ENCODE measurements around the gene TPM1.

TPM1 gene

DNA sequence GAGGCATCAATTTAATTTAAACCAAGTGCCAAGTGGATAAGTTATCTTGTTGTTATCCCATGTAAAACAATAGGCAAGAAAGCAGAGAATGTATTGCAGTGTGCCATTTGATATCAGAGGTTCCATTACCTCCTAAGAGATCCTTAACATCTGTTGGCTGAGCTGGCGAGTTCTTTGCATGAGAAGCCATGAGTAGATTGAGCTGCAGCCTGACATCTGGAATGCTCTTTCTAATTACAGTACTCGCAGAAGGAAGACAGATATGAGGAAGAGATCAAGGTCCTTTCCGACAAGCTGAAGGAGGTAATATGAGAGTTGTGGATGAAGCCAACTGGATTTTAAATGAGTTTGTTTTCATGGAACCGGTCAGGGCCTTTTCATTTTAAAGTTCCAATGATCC lies 19.4 kb downstream of the TPM1 start:
- Histone ChIP-seq H3K36me3 (ENCODE audit: control insufficient read depth, low read depth, low read length) (peaks cover 100% of the 10 kb centered on the region), H3K9me3 (ENCODE audit: control insufficient read depth, low read depth, low read length) (no peaks in the 10 kb centered on the region), H3K4me1 (ENCODE audit: control insufficient read depth, low read depth, low read length) (no peaks in the 10 kb centered on the region), H3K27ac (ENCODE audit: low read length) (no peak overlapping the region), H3K27me3 (ENCODE audit: control insufficient read depth, insufficient read depth, low read length) (no peaks in the 10 kb centered on the region), H3K9ac (ENCODE audit: low read length) (no peak overlapping the region), H3K4me3 (ENCODE audit: low read length) (no peak overlapping the region)

DNA sequence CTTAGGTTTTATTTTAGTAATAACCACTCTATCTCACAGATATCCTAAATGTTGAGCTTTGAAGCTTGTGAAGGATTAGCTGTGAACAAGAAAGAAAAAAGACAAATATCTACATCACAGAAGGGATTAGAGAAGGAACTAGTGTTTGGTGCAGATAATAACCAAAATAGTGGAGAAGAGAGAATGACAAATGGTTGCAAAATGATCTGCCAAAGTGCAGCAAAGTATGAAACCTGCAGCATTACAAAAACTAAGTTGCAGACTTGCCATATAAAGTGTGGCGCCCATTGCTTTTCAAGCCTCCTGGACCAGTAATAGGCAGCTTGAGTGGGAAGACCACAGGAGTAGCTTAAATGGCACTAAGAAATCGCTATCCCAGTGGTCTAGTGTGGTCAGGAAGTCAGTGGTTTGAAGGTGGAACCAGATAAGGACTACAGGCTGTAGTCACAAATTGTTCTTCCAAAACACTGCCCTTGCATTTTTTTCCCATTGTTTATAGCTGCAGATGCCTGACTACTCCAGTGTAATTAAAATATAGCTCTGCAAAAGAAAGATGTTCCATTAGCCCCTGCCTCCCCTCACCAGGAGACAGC lies 20.7 kb downstream of the TPM1 start:
- H3K27me3 ChIP-seq (ENCODE audit: control insufficient read depth, insufficient read depth, low read length) = no peaks in the 10 kb centered on the region
- H3K9me3 ChIP-seq (ENCODE audit: control insufficient read depth, low read depth, low read length) = no peaks in the 10 kb centered on the region
- H3K9ac ChIP-seq (ENCODE audit: low read length) = no peak overlapping the region
- H3K4me1 ChIP-seq (ENCODE audit: control insufficient read depth, low read depth, low read length) = no peaks in the 10 kb centered on the region
- H3K4me3 ChIP-seq (ENCODE audit: low read length) = no peak overlapping the region
- H3K36me3 ChIP-seq (ENCODE audit: control insufficient read depth, low read depth, low read length) = peaks cover 100% of the 10 kb centered on the region
- H3K27ac ChIP-seq (ENCODE audit: low read length) = no peak overlapping the region

DNA sequence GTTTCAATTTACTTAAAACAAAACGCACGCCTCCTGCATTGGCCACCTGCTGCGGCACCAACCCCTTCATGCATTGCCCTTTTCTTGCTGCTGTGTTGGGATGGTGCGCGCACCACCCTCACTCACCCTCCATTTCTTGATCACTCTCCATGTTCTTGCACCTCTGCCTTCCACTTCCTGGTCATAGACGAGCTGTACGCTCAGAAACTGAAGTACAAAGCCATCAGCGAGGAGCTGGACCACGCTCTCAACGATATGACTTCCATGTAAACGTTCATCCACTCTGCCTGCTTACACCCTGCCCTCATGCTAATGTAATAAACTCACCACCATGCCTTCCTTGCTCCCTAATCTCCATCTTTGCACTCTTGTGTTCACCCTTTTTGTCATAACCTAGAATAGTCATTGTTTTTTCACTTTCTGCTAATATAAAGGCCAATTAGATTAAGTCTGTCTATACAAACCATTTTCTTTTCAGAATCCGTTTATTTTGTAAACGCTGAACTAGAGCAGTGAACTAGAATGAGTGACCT lies 21.4 kb downstream of the TPM1 start:
- Histone ChIP-seq H3K9me3 (ENCODE audit: control insufficient read depth, low read depth, low read length) (no peaks in the 10 kb centered on the region), H3K4me3 (ENCODE audit: low read length) (no peak overlapping the region), H3K27ac (ENCODE audit: low read length) (no peak overlapping the region), H3K4me1 (ENCODE audit: control insufficient read depth, low read depth, low read length) (no peaks in the 10 kb centered on the region), H3K9ac (ENCODE audit: low read length) (no peak overlapping the region), H3K27me3 (ENCODE audit: control insufficient read depth, insufficient read depth, low read length) (no peaks in the 10 kb centered on the region), H3K36me3 (ENCODE audit: control insufficient read depth, low read depth, low read length) (peaks cover 97% of the 10 kb centered on the region)

DNA sequence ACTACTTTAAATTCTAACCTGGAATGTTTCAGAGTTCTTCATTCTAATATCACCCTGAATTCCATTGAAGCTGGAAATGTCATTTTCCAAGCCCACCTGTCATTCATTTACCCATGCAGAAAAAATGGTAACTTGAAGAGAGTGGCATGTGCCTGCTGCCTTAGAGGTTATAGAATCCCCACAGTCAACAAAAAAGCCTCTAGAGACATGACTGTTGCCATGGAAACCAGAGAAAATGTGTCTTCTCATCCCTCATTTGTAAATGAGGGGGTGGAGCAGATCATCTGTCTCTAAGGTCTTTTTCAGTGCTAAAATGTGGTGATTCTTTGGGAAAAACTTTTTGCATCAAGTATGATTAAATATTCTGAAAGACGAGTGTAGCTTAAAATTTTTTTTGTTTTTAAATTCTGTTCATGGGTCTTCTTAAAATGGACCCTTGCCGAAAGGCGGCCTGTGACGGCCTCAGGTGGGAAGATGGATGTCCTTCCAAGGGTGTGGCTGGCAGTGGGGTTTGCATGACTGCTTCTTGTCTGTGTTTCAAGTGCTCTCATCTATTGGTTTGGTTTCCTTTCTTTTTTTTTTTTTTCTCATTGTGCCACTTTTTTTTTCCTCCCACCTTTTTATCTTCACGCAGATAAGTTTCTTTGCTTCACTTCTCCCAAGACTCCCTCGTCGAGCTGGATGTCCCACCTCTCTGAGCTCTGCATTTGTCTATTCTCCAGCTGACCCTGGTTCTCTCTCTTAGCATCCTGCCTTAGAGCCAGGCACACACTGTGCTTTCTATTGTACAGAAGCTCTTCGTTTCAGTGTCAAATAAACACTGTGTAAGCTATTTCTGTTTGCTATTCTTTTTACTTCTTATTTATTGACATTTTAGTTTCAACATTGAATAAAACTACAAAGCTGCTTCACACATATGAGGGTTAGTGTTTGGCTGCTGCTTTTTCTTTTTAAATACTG lies 23.0 kb downstream of the TPM1 start:
- no peak overlapping the region for H3K4me3 ChIP-seq (ENCODE audit: low read length)
- no peaks in the 10 kb centered on the region for H3K9me3 ChIP-seq (ENCODE audit: control insufficient read depth, low read depth, low read length)
- H3K27me3 ChIP-seq (ENCODE audit: control insufficient read depth, insufficient read depth, low read length) = no peaks in the 10 kb centered on the region
- H3K36me3 ChIP-seq (ENCODE audit: control insufficient read depth, low read depth, low read length) = peaks cover 91% of the 10 kb centered on the region
- H3K4me1 ChIP-seq (ENCODE audit: control insufficient read depth, low read depth, low read length) = no peaks in the 10 kb centered on the region
- H3K27ac ChIP-seq (ENCODE audit: low read length) = no peak overlapping the region
- no peak overlapping the region for H3K9ac ChIP-seq (ENCODE audit: low read length)

DNA sequence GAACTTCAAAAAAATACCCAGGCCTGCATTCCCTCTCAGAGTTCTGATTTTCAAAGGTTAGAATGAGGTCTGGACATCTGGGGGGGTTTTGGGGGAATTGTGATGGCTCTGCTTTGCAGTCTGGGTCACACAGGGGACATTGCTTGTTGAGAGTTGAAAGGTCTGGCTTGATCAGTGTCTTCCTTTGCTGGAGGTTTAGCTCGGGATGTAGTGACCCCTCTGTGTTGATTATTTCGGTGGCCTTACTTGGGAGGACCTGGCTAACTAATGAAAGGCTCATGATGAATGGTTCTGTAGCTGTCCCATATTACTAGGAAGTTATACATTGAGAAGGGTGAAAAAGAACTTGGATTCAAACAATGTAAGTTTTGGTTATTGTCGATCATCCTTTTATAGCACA lies 23.7 kb downstream of the TPM1 start:
- no peak overlapping the region for H3K9ac ChIP-seq (ENCODE audit: low read length)
- no peaks in the 10 kb centered on the region for H3K4me1 ChIP-seq (ENCODE audit: control insufficient read depth, low read depth, low read length)
- H3K27me3 ChIP-seq (ENCODE audit: control insufficient read depth, insufficient read depth, low read length) = no peaks in the 10 kb centered on the region
- no peak overlapping the region for H3K27ac ChIP-seq (ENCODE audit: low read length)
- H3K4me3 ChIP-seq (ENCODE audit: low read length) = no peak overlapping the region
- H3K36me3 ChIP-seq (ENCODE audit: control insufficient read depth, low read depth, low read length) = peaks cover 91% of the 10 kb centered on the region
- no peaks in the 10 kb centered on the region for H3K9me3 ChIP-seq (ENCODE audit: control insufficient read depth, low read depth, low read length)

DNA sequence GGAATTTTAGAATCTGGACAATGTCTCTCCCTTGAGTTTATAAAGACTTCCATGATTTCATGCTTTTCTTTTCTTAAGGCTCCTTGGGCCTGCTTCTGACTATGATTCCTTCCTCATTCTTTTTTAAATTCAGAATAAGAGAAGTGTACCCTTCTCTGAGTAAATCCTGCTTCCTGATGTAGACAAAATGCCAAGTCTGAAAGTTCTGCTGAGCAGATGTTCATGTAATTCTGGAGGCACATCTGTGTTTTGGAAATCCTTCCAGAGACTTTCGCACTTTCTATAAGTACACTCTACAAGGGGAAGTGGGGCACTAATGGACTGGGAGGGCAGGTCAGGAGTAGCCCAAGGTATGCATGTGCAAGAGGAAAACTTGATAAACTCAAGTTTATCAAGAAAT lies 24.8 kb downstream of the TPM1 start:
- H3K27ac ChIP-seq (ENCODE audit: low read length) = no peak overlapping the region

DNA sequence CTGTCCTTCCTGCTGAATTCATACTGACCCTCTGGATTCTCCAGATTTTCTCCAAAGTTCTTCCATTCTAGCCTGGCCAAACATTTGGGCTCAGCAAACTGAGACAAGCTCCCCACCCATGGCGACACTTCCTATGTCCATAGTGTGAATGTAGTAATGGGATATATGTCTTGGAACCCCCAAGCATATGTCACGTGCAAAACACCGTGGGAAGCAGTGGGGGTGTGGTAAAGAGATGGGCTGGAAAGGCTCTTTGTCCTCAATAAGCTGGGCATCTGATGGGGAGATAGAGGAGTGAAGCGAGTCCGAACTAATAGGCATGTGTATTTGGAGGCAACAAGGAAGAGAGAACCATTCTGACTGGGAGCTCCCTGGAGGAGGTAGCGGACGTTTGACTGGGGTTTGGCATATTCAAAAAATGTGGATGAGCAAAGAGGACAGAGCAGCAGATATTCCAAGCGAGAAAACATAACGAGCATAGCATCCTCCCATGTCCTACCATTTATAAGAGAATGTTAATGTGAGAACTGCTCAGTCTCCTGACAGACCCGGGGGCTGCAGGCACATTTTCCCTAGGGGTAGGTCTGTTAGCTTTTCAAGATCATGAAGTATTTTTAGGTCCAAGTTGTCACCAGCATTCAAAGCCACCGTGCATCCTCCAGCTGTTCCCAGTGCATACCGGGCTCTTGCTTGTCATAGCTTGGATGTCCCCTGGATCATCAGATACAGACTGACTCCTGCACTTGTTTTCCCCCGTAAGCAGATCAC lies 25.6 kb downstream of the TPM1 start:
- H3K9ac ChIP-seq (ENCODE audit: low read length) = no peak overlapping the region
- H3K27me3 ChIP-seq (ENCODE audit: control insufficient read depth, insufficient read depth, low read length) = no peaks in the 10 kb centered on the region
- H3K4me1 ChIP-seq (ENCODE audit: control insufficient read depth, low read depth, low read length) = no peaks in the 10 kb centered on the region
- no peak overlapping the region for H3K4me3 ChIP-seq (ENCODE audit: low read length)
- H3K9me3 ChIP-seq (ENCODE audit: control insufficient read depth, low read depth, low read length) = no peaks in the 10 kb centered on the region
- H3K36me3 ChIP-seq (ENCODE audit: control insufficient read depth, low read depth, low read length) = peaks cover 79% of the 10 kb centered on the region
- H3K27ac ChIP-seq (ENCODE audit: low read length) = no peak overlapping the region

More for the DNA sequence above, 24.8 kb downstream of the TPM1 start:
- Histone ChIP-seq H3K9me3 (ENCODE audit: control insufficient read depth, low read depth, low read length) (no peaks in the 10 kb centered on the region), H3K27me3 (ENCODE audit: control insufficient read depth, insufficient read depth, low read length) (no peaks in the 10 kb centered on the region), H3K4me1 (ENCODE audit: control insufficient read depth, low read depth, low read length) (no peaks in the 10 kb centered on the region), H3K36me3 (ENCODE audit: control insufficient read depth, low read depth, low read length) (peaks cover 88% of the 10 kb centered on the region), H3K9ac (ENCODE audit: low read length) (no peak overlapping the region), H3K4me3 (ENCODE audit: low read length) (no peak overlapping the region)

DNA sequence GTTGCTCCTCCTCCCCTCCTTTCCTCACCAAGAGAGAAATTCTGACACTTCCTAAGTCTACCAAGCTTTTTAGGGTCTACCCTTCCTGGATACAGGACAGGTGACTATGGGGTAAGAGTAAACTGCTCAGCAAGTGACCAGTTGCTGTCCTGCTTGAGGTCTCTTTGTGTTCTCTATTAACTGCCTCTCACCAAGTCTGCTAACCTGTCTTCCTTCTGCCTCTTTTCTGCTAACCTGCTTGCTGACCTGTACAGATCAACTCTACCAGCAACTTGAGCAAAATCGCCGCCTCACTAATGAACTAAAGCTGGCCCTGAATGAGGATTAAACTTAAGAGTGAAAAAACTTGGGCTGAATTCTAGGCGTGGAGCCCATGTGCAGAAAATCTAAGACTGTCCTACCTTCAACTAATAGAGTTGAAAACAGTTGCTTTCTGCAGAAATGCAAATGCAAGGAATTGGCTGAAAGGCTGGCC lies 27.1 kb downstream of the TPM1 start:
- peaks cover under 1% of the 10 kb centered on the region for H3K4me1 ChIP-seq (ENCODE audit: control insufficient read depth, low read depth, low read length)
- peaks cover 64% of the 10 kb centered on the region for H3K36me3 ChIP-seq (ENCODE audit: control insufficient read depth, low read depth, low read length)
- H3K4me3 ChIP-seq (ENCODE audit: low read length) = no peak overlapping the region
- H3K27me3 ChIP-seq (ENCODE audit: control insufficient read depth, insufficient read depth, low read length) = no peaks in the 10 kb centered on the region
- no peak overlapping the region for H3K9ac ChIP-seq (ENCODE audit: low read length)
- H3K27ac ChIP-seq (ENCODE audit: low read length) = no peak overlapping the region
- no peaks in the 10 kb centered on the region for H3K9me3 ChIP-seq (ENCODE audit: control insufficient read depth, low read depth, low read length)

DNA sequence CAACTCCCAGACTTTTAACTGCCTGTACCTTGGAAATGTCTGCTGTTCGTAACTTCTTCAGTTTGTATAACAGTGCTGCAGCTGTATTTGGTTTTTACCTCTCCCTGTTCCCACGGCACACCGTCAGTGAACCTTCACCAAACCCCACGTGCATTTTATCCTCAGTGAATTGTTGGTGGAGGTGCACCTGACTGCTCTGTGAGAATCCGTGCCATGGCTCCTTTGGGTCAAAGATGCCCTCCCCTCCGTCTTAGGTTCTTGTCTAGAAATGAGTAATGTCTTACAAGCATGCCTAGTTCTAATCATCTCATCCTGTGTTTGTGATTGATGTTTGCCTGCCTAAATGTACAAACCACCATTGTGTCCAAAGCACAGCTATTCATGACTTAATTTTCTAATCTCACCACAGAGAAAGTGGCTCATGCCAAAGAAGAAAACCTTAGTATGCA lies 28.2 kb downstream of the TPM1 start:
- Histone ChIP-seq H3K4me3 (ENCODE audit: low read length) (no peak overlapping the region), H3K27ac (ENCODE audit: low read length) (no peak overlapping the region), H3K36me3 (ENCODE audit: control insufficient read depth, low read depth, low read length) (peaks cover 54% of the 10 kb centered on the region), H3K4me1 (ENCODE audit: control insufficient read depth, low read depth, low read length) (peaks cover 10% of the 10 kb centered on the region), H3K9me3 (ENCODE audit: control insufficient read depth, low read depth, low read length) (no peaks in the 10 kb centered on the region), H3K9ac (ENCODE audit: low read length) (no peak overlapping the region), H3K27me3 (ENCODE audit: control insufficient read depth, insufficient read depth, low read length) (no peaks in the 10 kb centered on the region)

DNA sequence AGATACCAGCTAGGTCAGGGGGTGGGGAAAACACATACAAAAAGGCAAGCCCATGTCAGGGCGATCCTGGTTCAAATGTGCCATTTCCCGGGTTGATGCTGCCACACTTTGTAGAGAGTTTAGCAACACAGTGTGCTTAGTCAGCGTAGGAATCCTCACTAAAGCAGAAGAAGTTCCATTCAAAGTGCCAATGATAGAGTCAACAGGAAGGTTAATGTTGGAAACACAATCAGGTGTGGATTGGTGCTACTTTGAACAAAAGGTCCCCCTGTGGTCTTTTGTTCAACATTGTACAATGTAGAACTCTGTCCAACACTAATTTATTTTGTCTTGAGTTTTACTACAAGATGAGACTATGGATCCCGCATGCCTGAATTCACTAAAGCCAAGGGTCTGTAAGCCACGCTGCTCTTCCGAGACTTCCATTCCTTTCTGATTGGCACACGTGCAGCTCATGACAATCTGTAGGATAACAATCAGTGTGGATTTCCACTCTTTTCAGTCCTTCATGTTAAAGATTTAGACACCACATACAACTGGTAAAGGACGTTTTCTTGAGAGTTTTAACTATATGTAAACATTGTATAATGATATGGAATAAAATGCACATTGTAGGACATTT lies 28.9 kb downstream of the TPM1 start:
- Histone ChIP-seq H3K9me3 (ENCODE audit: control insufficient read depth, low read depth, low read length) (no peaks in the 10 kb centered on the region), H3K4me3 (ENCODE audit: low read length) (no peak overlapping the region), H3K9ac (ENCODE audit: low read length) (no peak overlapping the region), H3K4me1 (ENCODE audit: control insufficient read depth, low read depth, low read length) (peaks cover 17% of the 10 kb centered on the region), H3K36me3 (ENCODE audit: control insufficient read depth, low read depth, low read length) (peaks cover 47% of the 10 kb centered on the region), H3K27ac (ENCODE audit: low read length) (no peak overlapping the region), H3K27me3 (ENCODE audit: control insufficient read depth, insufficient read depth, low read length) (no peaks in the 10 kb centered on the region)
